ENCODE results near the gene PFKL.

Gene PFKL

GRCh38 chr21:44314561-44314960 is 14.7 kb downstream of the PFKL start:
- no peak for DNase-seq

GRCh38 chr21:44315691-44316203 is 15.9 kb downstream of the PFKL start:
- no peak for DNase-seq

- no peak for DNase-seq
These were observed 16.5 kb downstream of the PFKL start for GRCh38 chr21:44316277-44316900.

GRCh38 chr21:44317241-44317782 is 17.5 kb downstream of the PFKL start:
- DNase-seq: no peak

GRCh38 chr21:44317871-44318270 is 18.0 kb downstream of the PFKL start:
- DNase-seq: no peak

DNA sequence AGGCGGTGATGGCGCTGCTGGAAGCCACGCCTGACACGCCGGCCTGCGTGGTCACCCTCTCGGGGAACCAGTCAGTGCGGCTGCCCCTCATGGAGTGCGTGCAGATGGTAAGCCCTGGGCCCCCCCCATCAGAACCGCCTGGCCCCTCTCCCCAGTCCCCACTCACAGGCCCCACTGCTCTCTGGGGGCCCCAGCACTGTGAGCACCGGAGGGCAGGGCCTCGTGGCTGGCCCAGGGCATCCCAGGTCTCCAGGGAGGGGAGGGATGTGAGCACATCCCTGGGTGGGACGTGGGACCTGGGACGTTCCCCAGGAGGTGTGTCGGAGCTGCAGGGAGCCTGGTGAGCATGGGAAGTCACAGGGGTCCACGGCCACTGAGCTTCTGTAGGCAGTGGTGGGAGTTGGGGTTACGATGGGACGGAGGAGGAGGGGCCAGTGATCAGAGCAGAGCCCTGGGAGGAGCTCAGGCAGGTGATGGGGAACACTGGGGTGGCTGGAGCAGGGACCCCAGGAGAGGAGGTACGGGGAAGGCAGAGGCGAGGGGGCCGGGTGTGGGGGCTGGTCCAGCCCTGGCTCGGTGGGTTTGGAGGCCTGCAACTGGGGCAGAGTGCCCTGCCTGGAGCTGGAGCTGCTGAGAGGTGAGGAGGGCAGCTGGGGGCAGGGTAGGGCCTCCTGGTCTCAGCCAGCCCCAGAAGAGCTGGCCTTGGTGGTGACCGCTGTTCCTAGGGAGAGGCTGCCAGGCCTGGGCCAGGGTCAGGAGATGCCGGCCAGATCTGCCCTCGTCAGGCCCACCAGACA is 18.8 kb downstream of the PFKL start:
- DNase-seq: no peak

GRCh38 chr21:44319407-44320065 is 19.7 kb downstream of the PFKL start:
- no peak for DNase-seq

DNA sequence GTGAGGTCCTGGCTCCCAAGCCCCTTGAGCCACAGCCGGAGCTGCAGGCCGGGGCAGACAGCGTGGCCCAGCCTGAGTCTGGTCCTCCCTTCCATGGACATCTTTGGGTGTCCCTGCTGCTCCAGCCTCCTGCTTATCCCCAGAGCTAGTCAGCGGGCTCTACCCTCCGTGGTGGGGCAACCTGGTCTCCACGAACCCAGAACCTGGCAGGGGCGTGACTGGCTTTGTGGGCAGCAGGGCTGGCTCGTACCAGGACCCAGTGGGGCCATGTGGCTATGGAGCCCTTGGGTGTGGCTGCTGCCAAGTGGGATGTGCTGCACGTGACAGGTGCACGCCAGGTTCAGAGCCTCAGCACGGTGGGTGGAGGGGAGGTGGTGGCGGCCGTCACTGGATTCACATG is 21.0 kb downstream of the PFKL start:
- no peak for DNase-seq

GRCh38 chr21:44321846-44322450 is 22.1 kb downstream of the PFKL start:
- DNase-seq: no peak

GRCh38 chr21:44322621-44323325 is 22.9 kb downstream of the PFKL start:
- no peak for DNase-seq

- DNase-seq: no peak
These were observed 23.7 kb downstream of the PFKL start for GRCh38 chr21:44323591-44323990.

- DNase-seq: no peak
These were observed 24.4 kb downstream of the PFKL start for GRCh38 chr21:44324106-44324853.

- no peak for DNase-seq
These were observed 24.9 kb downstream of the PFKL start for GRCh38 chr21:44324854-44325107.

GRCh38 chr21:44325386-44326271 is 25.8 kb downstream of the PFKL start:
- DNase-seq: no peak

- DNase-seq: no peak
These were observed 26.4 kb downstream of the PFKL start for GRCh38 chr21:44326272-44326647.

DNA sequence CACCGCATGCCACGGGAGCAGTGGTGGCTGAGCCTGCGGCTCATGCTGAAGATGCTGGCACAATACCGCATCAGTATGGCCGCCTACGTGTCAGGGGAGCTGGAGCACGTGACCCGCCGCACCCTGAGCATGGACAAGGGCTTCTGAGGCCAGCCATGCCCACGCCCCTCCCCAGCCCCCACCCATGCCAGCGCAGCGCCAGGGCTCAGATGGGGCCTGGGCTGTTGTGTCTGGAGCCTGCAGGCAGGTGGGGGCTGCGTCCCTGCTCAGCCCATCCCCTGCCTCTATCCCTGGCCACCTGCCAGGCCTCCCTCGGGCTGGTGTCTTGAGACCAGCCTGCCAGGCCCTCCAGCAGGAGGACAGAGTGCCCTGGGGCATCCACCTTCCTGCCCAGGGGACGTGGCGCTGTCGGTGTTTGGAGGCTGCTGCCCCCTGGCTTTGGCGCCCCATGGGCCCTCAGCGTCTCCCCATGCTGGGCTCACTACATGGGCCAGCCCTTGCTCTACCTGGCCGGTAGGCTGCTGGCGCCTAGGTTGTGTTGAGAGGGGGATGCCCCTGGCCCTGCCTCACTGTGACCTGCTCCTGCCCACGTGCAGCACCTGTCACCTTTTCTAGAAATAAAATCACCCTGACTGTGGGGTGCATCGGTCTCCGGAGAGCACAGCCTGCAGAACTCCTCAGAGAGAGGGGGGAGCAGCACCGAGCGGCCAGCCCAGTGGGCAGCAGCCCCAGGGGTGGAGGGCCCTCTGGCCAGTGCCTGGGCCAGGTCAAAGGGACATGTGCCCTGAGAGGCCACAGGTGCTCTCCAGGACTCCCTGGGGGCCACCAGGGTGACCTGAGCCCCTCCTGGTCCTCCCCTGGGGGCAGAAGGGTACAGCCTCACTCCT is 27.1 kb downstream of the PFKL start:
- no peak for DNase-seq

DNA sequence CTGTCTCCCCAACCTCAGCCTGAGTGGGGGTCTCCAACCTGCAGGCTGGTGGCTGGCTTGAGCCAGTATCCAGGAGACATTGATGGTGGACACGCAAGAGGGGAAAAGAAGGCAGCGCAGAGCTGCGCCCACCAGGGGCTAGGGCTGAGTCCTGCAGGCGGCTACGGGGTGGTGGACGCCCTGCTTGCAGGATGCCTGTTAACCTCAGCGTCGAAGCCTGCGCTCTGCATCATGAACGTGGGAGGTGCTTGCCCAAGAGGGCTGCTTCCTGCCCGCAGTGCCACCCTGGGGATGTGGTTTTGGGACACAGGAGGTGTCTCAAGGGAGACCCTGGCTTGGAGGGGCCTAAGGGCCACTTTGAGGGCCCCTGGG is 27.7 kb downstream of the PFKL start:
- DNase-seq: no peak

- no peak for DNase-seq
These were observed 28.5 kb downstream of the PFKL start for GRCh38 chr21:44328242-44328895.

GRCh38 chr21:44329086-44329889 is 29.4 kb downstream of the PFKL start:
- no peak for DNase-seq
